H1 (cell line): ENCODE data around the gene CRTC3. TPM values are rescaled to one million over a fixed set of nuclear protein-coding genes. Genes with fewer than 3 reads are reported as not detected.

Source experiments
- BCL11A ChIP-seq, 2 experiments: IDR thresholded peaks; one replicate each; pipeline ENCODE4 v1.6.1; 2011; ENCODE audit warnings: low read depth in 2 of 2, low read length in 2 of 2, mild to moderate bottlenecking in 2 of 2
- HDAC2 ChIP-seq, 2 experiments: fragments of 300-600 bp in 1 of 2; sonication (generic) in 1 of 2; IDR thresholded peaks; 2 replicates each; pipeline ENCODE4 v1.6.1; 2011 to 2012; ENCODE audit warnings: low read depth in 2 of 2, low read length in 2 of 2, mild to moderate bottlenecking in 2 of 2, moderate library complexity in 2 of 2, borderline replicate concordance in 1 of 2, inconsistent platforms in 1 of 2
- HDAC6 ChIP-seq: IDR thresholded peaks from one replicate; pipeline ENCODE4 v1.7.1; 2012; ENCODE audit warnings: low read depth, mild to moderate bottlenecking, inconsistent platforms, low read length, moderate library complexity
- KDM4A ChIP-seq: IDR thresholded peaks from one replicate; pipeline ENCODE4 v1.7.1; 2012; ENCODE audit warnings: low read depth, mild to moderate bottlenecking, moderate library complexity, low read length, inconsistent platforms; ENCODE audit not compliant: severe bottlenecking
- MAFK ChIP-seq: IDR thresholded peaks from 2 replicates; pipeline ENCODE4 v1.6.1; 2012; ENCODE audit warnings: low read depth, mild to moderate bottlenecking, improper control_type of control experiment, low read length
- POLR2AphosphoS5 ChIP-seq: IDR thresholded peaks from 2 replicates; pipeline ENCODE4 v1.6.1; 2011; ENCODE audit warnings: low read depth, low read length
- SIRT6 ChIP-seq: IDR thresholded peaks from one replicate; pipeline ENCODE4 v1.7.1; 2012; ENCODE audit warnings: low read length, inconsistent platforms
- TEAD4 ChIP-seq: IDR thresholded peaks from 2 replicates; pipeline ENCODE4 v1.6.1; 2012; ENCODE audit warnings: low read depth, low read length, inconsistent platforms, mixed read lengths
- polyA plus RNA-seq, 7 experiments: library from polyadenylated mRNA; depleted of rRNA in 3 of 7; stranded (reverse) in 5 of 7; unstranded in 2 of 7; fragments of >200 nt in 5 of 7; fragments of 200-250 nt in 2 of 7; gene quantifications; 1 replicate in 5 of 7; 2 replicates in 1 of 7; 4 replicates in 1 of 7; pipeline versions ENCODE4 v1.2.1 to v1.2.3, GENCODE V29; 2011 to 2013; ENCODE audit warnings: missing spikeins in 2 of 7, mixed read lengths in 2 of 7
- total RNA-seq: library from RNA; stranded (reverse); fragmentation: NEBNext Ultra II Directional; extraction: Animal tissue kit (Norgen Biotek cat#: 25700); gene quantifications from 2 replicates; pipeline ENCODE4 v1.2.1, GENCODE V29; 2021
- TF ChIP-seq, protein P1 (sequence below): fragments of 300-600 bp; sonication (generic); IDR thresholded peaks from 2 replicates; pipeline ENCODE4 v1.7.1; 2012; ENCODE audit warnings: low read length, moderate library complexity, mild to moderate bottlenecking, inconsistent platforms; ENCODE audit not compliant: insufficient replicate concordance
- TF ChIP-seq, protein P2 (sequence below): IDR thresholded peaks from 2 replicates; pipeline ENCODE4 v1.6.1; 2012; ENCODE audit warnings: inconsistent platforms

CRTC3 gene
- total and polyA plus RNA-seq, 2 of the 8 experiments (the other 6 are each of a cell fraction or from before 2014, with no cell fraction given): 5.0 to 5.3 TPM

DNA sequence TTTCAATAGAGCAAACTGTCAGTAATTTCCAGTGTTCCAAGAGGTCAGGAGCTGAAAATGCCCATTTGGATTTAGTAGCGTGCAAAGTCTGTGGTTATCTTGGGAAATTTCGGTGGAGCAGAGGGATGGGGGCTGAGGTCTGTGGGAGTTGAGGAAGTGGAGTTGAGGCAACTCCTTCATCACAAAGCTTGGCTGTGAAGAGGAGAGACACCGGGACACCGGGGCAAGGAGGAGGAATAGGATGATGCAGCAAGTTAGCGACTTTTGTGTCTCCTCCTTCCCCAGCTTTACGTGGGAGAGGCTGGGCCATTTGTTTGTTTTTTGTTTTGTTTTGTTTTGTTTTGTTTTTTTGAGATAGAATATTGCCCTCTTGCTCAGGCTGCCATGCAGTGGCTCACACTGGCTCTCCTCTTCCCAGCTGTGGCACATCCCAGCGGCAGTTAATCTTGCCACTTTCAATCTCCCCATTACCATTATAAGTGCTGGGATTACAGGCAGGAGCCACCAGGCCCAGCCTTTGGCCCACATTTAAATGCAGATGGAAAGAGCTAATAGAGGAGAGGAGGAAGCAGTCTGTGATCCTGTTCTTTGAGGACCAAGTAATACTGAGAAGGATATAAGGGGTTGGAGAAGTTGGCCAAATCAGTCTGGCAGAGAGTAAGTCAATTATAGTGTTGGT lies 47.1 kb downstream of the CRTC3 start (continued):
- TF ChIP-seq, protein P1, sequence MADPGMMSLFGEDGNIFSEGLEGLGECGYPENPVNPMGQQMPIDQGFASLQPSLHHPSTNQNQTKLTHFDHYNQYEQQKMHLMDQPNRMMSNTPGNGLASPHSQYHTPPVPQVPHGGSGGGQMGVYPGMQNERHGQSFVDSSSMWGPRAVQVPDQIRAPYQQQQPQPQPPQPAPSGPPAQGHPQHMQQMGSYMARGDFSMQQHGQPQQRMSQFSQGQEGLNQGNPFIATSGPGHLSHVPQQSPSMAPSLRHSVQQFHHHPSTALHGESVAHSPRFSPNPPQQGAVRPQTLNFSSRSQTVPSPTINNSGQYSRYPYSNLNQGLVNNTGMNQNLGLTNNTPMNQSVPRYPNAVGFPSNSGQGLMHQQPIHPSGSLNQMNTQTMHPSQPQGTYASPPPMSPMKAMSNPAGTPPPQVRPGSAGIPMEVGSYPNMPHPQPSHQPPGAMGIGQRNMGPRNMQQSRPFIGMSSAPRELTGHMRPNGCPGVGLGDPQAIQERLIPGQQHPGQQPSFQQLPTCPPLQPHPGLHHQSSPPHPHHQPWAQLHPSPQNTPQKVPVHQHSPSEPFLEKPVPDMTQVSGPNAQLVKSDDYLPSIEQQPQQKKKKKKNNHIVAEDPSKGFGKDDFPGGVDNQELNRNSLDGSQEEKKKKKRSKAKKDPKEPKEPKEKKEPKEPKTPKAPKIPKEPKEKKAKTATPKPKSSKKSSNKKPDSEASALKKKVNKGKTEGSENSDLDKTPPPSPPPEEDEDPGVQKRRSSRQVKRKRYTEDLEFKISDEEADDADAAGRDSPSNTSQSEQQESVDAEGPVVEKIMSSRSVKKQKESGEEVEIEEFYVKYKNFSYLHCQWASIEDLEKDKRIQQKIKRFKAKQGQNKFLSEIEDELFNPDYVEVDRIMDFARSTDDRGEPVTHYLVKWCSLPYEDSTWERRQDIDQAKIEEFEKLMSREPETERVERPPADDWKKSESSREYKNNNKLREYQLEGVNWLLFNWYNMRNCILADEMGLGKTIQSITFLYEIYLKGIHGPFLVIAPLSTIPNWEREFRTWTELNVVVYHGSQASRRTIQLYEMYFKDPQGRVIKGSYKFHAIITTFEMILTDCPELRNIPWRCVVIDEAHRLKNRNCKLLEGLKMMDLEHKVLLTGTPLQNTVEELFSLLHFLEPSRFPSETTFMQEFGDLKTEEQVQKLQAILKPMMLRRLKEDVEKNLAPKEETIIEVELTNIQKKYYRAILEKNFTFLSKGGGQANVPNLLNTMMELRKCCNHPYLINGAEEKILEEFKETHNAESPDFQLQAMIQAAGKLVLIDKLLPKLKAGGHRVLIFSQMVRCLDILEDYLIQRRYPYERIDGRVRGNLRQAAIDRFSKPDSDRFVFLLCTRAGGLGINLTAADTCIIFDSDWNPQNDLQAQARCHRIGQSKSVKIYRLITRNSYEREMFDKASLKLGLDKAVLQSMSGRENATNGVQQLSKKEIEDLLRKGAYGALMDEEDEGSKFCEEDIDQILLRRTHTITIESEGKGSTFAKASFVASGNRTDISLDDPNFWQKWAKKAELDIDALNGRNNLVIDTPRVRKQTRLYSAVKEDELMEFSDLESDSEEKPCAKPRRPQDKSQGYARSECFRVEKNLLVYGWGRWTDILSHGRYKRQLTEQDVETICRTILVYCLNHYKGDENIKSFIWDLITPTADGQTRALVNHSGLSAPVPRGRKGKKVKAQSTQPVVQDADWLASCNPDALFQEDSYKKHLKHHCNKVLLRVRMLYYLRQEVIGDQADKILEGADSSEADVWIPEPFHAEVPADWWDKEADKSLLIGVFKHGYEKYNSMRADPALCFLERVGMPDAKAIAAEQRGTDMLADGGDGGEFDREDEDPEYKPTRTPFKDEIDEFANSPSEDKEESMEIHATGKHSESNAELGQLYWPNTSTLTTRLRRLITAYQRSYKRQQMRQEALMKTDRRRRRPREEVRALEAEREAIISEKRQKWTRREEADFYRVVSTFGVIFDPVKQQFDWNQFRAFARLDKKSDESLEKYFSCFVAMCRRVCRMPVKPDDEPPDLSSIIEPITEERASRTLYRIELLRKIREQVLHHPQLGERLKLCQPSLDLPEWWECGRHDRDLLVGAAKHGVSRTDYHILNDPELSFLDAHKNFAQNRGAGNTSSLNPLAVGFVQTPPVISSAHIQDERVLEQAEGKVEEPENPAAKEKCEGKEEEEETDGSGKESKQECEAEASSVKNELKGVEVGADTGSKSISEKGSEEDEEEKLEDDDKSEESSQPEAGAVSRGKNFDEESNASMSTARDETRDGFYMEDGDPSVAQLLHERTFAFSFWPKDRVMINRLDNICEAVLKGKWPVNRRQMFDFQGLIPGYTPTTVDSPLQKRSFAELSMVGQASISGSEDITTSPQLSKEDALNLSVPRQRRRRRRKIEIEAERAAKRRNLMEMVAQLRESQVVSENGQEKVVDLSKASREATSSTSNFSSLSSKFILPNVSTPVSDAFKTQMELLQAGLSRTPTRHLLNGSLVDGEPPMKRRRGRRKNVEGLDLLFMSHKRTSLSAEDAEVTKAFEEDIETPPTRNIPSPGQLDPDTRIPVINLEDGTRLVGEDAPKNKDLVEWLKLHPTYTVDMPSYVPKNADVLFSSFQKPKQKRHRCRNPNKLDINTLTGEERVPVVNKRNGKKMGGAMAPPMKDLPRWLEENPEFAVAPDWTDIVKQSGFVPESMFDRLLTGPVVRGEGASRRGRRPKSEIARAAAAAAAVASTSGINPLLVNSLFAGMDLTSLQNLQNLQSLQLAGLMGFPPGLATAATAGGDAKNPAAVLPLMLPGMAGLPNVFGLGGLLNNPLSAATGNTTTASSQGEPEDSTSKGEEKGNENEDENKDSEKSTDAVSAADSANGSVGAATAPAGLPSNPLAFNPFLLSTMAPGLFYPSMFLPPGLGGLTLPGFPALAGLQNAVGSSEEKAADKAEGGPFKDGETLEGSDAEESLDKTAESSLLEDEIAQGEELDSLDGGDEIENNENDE: no peak
- TF ChIP-seq HDAC2 (IDR thresholded peaks at IDR 0.05; ENCODE audit: borderline replicate concordance in 1 of 2, low read depth in 2 of 2, low read length in 2 of 2) (no peak), BCL11A (IDR thresholded peaks at IDR 0.05; ENCODE audit: low read depth in 2 of 2, low read length in 2 of 2) (no peak), SIRT6 (no peak), HDAC6 (no peak), MAFK (no peak), TEAD4 (no peak), POLR2AphosphoS5 (no peak), KDM4A (no peak)
- TF ChIP-seq, protein P2, sequence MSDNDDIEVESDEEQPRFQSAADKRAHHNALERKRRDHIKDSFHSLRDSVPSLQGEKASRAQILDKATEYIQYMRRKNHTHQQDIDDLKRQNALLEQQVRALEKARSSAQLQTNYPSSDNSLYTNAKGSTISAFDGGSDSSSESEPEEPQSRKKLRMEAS: no peak
